ENCODE results near the gene SUSD1.
"Not testable (repeated sequence)": the region's sequence is repeated elsewhere in the genome, so short reads cannot be mapped to it uniquely, and the experiment has no call there.

The SUSD1 gene

GRCh38 chr9:112173489-112174221 is 1.4 kb downstream of the SUSD1 start:
- no peak for DNase-seq

GRCh38 chr9:112170968-112171367 is 4.1 kb downstream of the SUSD1 start:
- DNase-seq, result no peak

- no peak for DNase-seq
Measured at GRCh38 chr9:112170235-112170634, 4.9 kb downstream of the SUSD1 start.

GRCh38 chr9:112169368-112169767 is 5.7 kb downstream of the SUSD1 start:
- no peak for DNase-seq

GRCh38 chr9:112168197-112168596 is 6.9 kb downstream of the SUSD1 start:
- no peak for DNase-seq

GRCh38 chr9:112166176-112167140 is 8.6 kb downstream of the SUSD1 start:
- no peak for DNase-seq

- DNase-seq, result no peak
Measured at GRCh38 chr9:112162621-112163413, 12.3 kb downstream of the SUSD1 start.

- no peak for DNase-seq
Measured at GRCh38 chr9:112159781-112160180, 15.3 kb downstream of the SUSD1 start.

- no peak for DNase-seq
Measured at GRCh38 chr9:112158656-112159367, 16.3 kb downstream of the SUSD1 start.

- no peak for DNase-seq
Measured at GRCh38 chr9:112157961-112158360, 17.1 kb downstream of the SUSD1 start.

GRCh38 chr9:112157087-112157486 is 18.0 kb downstream of the SUSD1 start:
- no peak for DNase-seq

- DNase-seq, result no peak
Measured at GRCh38 chr9:112149211-112149610, 25.9 kb downstream of the SUSD1 start.

GRCh38 chr9:112145886-112146285 is 29.2 kb downstream of the SUSD1 start:
- no peak for DNase-seq

GRCh38 chr9:112144807-112145206 is 30.3 kb downstream of the SUSD1 start:
- no peak for DNase-seq

- DNase-seq, result no peak
Measured at GRCh38 chr9:112142420-112142819, 32.7 kb downstream of the SUSD1 start.

GRCh38 chr9:112140936-112141335 is 34.2 kb downstream of the SUSD1 start:
- no peak for DNase-seq

- DNase-seq, result no peak
Measured at GRCh38 chr9:112137066-112137465, 38.0 kb downstream of the SUSD1 start.

- DNase-seq, result no peak
Measured at GRCh38 chr9:112135706-112136105, 39.4 kb downstream of the SUSD1 start.

- DNase-seq, result not testable (repeated sequence)
Measured at GRCh38 chr9:112133806-112134205, 41.3 kb downstream of the SUSD1 start.

GRCh38 chr9:112132356-112132755 is 42.7 kb downstream of the SUSD1 start:
- no peak for DNase-seq

- DNase-seq, result no peak
Measured at GRCh38 chr9:112130997-112131396, 44.1 kb downstream of the SUSD1 start.

GRCh38 chr9:112130347-112130746 is 44.8 kb downstream of the SUSD1 start:
- DNase-seq, result no peak
